H7 (cell line): Measurements from ENCODE around the gene NEDD4L. TPM values are rescaled to one million over a fixed set of nuclear protein-coding genes. Genes with fewer than 3 reads are reported as not detected.
"Not testable (repeated sequence)": the region's sequence is repeated elsewhere in the genome, so short reads cannot be mapped to it uniquely, and the experiment has no call there.

Experiments used
- DNase-seq: peaks from one replicate; pipeline ENCODE4 v3.0.0; 2012
- H3K27me3 ChIP-seq: 2 replicates; pipeline ENCODE4 v1.6.0; 2011; ENCODE audit warnings: mild to moderate bottlenecking, low read length; ENCODE audit not compliant: control insufficient read depth, insufficient read depth
- H3K36me3 ChIP-seq: replicated peaks from 2 replicates; pipeline ENCODE4 v1.5.1; 2011; ENCODE audit warnings: low read length; ENCODE audit not compliant: control insufficient read depth, insufficient read depth
- H3K4me3 ChIP-seq: 2 replicates; pipeline ENCODE4 v1.5.1; 2011; ENCODE audit warnings: low read depth, mild to moderate bottlenecking, control low read depth, low read length, moderate library complexity; ENCODE audit not compliant: insufficient read depth
- total RNA-seq: library from RNA; depleted of rRNA; stranded (reverse); fragments of >200 nt; shearing (Covaris generic); gene quantifications from 2 replicates; pipeline ENCODE4 v1.2.3, GENCODE V29; 2014

NEDD4L gene
- total RNA-seq, 1 experiment from 2014 or later = 39.8 TPM

DNA sequence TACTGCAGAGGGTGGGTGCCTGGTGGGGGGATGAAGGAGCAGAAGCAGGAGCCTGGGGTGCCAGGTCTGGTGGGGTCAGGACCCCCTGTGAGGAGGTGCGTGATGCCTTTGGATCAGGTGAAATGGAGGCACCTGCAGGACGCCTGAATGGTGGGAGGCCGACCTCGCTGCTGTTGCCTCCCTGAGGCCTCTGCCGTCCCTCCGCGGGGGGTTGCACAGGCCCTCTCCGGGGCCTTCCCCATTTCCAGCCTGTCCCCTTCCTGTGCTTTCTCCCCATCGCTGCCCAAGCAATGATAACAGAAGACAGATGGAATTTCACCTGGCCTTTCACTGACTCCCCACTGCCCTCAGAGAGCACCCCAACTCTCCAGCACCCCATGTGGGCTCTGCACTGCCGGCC is 325.6 kb downstream of the NEDD4L start:
- Histone ChIP-seq H3K27me3 (no peaks in the 10 kb centered on the region), H3K36me3 (peaks cover 17% of the 10 kb centered on the region), H3K4me3 (no peak overlapping the region)
- DNase-seq = no peak

DNA sequence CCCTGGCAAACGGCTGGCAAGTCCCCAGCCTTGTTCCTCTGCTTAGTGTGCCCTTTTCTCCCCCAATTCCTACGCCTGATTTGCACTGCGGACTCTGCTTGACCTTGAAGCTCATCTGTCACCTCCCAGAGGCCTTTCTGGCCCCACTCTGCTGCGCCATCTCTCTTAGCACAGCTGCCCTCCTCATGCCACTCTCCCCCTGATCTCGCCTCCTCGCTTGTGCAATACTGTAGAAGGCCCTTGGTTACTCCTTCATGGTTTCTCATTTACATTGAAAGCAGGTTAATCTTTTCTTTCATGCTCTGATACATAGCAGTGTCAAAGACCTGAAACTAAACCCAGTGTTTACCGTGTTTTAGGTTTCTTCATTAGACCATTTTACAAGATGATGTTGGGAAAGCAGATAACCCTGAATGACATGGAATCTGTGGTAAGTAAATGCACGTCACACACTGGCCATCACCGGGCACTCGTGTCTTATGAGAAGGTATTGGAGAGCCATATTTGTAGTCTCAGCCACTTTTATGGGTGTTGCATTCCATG is 326.1 kb downstream of the NEDD4L start:
- H3K36me3 ChIP-seq = peaks cover 17% of the 10 kb centered on the region
- H3K27me3 ChIP-seq = no peaks in the 10 kb centered on the region
- no peak for DNase-seq
- no peak overlapping the region for H3K4me3 ChIP-seq

DNA sequence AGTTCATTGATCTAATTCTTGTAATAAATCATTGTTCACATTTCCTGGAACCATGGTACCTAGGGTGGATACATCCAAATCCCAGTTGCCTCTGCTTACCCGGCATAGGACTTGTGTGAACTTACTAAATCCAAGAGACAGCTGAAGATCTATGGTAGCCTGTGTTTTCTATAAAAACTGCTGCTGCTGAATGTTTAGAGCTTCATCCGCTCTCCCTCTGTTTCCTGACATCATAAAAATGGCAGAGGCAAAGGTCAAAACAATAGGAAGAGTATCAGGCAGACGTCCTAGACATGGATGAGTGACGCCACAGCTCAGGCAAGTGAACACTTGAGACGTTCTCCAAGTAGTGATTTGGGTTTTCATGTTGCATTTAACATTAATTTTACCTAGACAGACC is 326.6 kb downstream of the NEDD4L start:
- H3K4me3 ChIP-seq = no peak overlapping the region
- no peaks in the 10 kb centered on the region for H3K27me3 ChIP-seq
- peaks cover 15% of the 10 kb centered on the region for H3K36me3 ChIP-seq
- no peak for DNase-seq

DNA sequence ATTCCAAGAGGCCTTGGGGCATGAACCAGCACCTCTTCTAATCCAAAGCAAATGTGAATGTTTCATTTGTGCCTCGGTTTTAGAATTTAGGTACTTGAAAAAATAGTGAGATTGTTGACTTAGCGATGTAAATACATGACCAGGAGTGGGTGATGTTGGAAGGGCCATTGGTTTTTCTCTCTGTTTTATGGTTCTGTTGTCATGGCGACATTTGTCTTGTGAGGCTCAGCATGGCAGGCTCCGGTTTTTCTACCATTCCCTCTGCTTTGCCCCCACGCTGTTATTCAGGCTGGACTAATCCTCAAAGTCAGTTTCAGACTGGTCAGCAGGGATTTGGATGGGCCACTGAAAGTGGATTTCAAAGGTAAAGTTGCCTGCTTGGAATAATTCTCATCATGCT is 329.5 kb downstream of the NEDD4L start:
- H3K36me3 ChIP-seq = peaks cover 11% of the 10 kb centered on the region

DNA sequence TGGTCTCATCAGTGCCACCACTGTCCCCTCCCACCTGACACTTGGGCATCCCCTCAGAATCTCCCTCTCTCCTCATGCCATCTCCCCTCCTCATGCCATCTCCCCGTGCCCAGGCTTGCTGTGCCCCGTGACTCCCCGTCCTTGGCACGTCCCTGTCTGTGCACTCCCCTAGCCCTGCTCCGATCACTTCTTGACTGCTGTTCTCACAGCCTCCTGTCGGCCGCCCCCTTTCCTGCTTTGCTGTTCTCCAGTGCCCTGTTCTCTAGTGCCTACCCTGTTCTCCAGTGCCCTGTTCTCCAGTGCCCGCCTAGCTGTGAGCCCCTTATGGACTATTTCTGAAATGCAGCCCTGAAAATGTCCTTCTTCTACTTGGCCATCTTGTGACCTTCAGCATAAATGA is 331.0 kb downstream of the NEDD4L start:
- DNase-seq = no peak
- Histone ChIP-seq H3K27me3 (no peaks in the 10 kb centered on the region), H3K36me3 (peaks cover 11% of the 10 kb centered on the region), H3K4me3 (no peak overlapping the region)

More for the DNA sequence above, 329.5 kb downstream of the NEDD4L start:
- DNase-seq = no peak
- H3K27me3 ChIP-seq = no peaks in the 10 kb centered on the region
- no peak overlapping the region for H3K4me3 ChIP-seq

DNA sequence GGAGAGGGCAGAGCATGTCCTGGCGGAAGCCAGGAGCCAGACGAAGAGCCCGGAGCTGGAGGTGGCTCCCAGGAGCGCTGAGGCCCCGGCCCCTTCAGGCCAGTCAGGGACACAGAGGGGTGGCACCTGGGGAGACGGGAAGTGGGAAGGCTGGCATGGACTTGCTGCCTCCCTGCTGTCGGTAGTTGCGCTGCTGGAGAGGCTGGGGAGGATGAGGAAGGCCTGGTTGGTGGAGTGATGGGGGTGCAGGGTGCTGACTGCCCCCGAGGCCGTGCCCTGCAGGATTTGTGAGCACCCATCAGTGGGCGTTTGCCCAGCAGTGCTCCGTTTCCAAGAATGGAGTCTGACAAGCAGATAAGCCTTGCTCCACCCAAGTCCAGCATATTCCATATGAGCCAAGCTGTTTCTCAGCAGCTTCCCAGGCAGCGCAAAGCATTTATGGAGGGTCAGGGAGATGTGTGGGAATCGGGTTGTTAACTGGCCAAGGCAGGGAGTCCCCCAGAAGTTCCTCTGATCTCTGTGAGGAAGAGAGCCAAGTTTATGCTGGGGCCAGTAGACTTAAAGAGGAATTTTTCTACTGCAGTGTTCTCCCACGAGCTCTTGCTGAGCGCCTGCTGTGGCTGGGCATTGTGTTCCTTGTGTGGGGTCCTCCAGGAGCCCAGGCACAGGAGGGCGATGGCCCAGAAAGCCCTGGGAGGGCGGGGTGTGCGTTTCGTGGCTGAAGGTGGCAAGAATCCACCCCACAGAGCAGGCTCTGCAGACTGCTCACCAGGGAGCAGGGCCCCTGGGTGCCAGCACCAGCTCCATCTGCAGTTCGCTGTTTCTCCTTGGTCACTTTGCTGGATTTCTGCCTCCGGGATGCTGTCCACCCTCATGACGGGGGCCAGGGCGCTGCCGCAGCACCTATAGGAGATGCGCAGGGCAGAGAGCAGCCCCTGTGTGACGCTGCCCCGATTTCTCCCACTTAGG is 334.7 kb downstream of the NEDD4L start:
- Histone ChIP-seq H3K4me3 (no peak overlapping the region), H3K27me3 (no peaks in the 10 kb centered on the region), H3K36me3 (peaks cover 4% of the 10 kb centered on the region)
- peak; percentile 62 for DNase-seq

DNA sequence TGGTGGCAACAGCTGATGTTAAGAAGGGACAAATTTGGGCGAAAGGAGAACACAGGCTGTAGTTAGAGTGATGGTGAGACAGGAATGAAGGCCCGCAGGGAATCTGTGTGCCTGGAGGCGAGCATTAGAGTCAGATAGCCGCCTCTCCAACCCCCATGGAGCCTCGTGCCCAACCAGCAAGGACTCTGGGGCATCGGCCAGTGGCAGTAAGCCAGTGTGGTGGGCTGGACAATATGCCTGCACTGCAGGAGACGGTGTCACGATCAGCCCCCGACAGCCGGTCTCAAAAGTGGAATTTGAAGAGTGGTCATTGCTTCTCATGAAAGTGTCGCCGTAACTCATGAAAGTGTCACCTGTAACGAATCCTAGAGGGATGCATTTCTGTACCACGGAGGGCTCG is 335.4 kb downstream of the NEDD4L start:
- Histone ChIP-seq H3K27me3 (no peaks in the 10 kb centered on the region), H3K36me3 (peaks cover 5% of the 10 kb centered on the region), H3K4me3 (no peak overlapping the region)
- DNase-seq = no peak

DNA sequence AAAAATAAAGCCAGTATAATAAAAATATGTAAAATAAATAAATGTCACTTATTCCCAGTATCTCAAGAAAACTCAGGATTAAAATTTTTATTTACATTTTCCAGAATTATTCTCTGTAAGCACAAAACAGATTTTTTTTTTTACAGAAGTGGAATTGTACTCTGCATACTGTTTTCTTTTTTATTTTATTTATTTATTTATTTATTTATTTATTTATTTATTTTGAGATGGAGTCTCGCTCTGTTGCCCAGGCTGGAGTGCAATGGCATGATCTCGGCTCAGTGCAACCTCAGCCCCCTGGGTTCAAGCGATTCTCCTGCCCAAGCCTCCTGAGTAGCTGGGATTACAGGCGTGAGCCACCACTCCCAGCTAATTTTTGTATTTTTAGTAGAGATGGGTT is 336.1 kb downstream of the NEDD4L start:
- H3K4me3 ChIP-seq, DNase-seq, H3K27me3 ChIP-seq, H3K36me3 ChIP-seq: not testable (repeated sequence)

DNA sequence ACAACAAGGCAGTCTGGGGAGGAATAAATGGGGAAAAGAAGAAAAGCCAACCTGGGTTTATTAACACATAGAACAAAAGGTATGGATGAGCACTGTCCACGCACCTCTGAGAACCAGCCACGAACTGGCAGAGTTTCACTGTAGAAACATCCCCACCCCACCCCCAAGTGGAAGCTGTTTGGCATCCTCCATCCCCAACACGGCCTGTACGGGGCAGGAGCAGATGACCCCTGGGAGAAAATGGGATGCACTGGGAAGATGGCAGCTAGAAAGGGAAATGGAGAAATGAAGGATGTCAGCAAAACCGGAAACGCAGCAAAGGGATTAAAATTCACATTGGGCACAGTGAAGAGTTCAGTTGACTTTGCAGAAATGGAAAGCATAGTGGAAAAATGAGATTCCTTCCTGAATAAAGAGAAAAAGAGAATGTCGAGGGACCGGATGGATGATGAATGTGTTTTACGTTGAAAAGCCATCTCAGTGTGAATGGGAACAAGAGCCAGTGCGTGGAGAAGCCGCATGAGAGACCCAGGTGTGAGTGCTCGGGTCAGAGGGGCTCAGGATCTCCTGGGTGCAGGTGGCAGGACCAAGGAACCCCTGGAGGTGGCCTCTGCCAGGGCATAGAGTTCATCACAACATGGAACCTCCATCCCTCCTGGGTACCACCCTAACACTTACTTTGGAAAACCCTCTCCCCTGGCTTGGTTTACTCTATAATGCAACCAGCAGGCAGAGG is 337.8 kb downstream of the NEDD4L start:
- Histone ChIP-seq H3K27me3 (no peaks in the 10 kb centered on the region), H3K36me3 (peaks cover 5% of the 10 kb centered on the region), H3K4me3 (no peak overlapping the region)
- no peak for DNase-seq

DNA sequence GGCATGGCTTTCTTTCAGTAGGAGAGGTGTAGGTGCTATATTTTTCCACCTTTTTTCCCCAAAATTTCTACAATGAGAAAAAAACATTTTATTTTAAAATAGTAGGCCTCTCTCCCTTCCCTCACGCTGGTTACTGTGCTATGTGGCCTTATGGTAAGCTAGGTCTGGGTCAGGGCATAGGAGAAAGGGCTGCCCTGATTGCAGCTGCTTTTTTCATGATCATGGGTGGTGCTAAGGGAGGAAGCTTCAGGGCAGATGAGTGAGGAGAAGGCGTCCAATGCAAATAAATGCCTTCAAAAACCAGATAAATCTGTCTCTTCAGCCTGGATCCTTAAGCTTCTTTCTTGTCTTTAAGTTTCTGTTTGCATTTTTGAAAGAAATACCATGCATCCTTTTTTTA is 338.4 kb downstream of the NEDD4L start:
- Histone ChIP-seq H3K36me3 (peaks cover 5% of the 10 kb centered on the region), H3K27me3 (no peaks in the 10 kb centered on the region), H3K4me3 (no peak overlapping the region)
- no peak for DNase-seq

DNA sequence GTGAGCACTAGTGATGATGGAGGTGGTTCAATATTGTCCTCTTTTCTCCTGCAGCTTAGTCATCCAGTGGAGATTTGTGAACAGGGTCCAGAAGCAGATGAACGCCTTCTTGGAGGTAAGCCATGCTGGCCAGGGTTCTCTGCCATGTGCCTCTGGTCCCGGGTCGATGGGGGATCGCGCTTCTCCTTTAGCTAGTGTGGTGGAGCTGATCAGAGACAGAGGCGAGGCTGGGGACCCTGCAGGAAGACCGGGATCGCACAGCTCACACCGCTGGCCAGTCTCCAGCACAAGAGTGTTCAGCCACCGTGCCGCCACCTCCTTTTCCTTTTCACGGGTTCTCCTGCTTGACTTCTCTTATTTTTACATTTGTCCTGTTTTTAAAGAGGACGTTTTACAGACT is 341.4 kb downstream of the NEDD4L start:
- peaks cover 17% of the 10 kb centered on the region for H3K36me3 ChIP-seq
- DNase-seq = no peak

DNA sequence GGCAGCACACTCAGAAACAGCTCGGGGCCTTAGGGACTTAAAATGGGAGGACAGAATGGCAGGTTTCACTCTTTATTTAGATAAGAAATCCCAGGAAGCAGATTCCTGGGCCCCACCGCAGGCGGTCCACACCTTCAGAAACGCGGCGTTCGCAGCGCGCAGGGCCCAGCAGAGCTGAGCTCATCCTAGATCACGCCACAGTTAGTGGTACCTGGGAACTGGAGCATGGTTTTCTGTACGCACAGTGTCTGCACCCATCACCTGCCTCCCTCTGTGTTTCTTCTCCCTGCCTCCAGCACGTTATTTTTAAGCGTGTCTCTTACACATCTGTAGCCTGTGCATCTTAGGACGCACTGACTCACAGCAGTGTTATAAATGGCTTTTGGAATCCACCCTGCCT is 342.8 kb downstream of the NEDD4L start:
- Histone ChIP-seq H3K27me3 (no peaks in the 10 kb centered on the region), H3K36me3 (peaks cover 22% of the 10 kb centered on the region), H3K4me3 (no peak overlapping the region)
- no peak for DNase-seq

More for the DNA sequence above, 341.4 kb downstream of the NEDD4L start:
- no peak overlapping the region for H3K4me3 ChIP-seq
- no peaks in the 10 kb centered on the region for H3K27me3 ChIP-seq

DNA sequence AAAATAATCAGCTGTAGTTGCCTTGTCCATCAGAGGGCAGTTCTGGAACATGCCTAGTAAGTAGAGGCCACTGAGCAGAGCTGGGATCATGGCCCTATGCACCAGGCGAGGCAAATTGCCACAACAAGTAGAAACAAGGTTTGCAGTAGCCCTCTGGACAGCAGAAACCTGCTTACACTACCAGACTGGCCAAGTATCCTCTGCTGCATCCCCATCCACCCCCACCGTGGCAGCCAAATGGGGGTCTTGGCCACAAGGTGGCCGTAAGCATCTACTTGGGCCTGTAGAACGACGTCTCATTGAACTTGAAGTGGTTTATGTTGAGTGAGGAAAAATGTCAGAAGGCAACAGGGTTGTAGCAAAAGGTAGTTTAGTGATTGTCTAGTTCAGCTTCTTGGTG is 343.7 kb downstream of the NEDD4L start:
- Histone ChIP-seq H3K4me3 (no peak overlapping the region), H3K27me3 (no peaks in the 10 kb centered on the region), H3K36me3 (peaks cover 23% of the 10 kb centered on the region)
- DNase-seq = peak; percentile 46

DNA sequence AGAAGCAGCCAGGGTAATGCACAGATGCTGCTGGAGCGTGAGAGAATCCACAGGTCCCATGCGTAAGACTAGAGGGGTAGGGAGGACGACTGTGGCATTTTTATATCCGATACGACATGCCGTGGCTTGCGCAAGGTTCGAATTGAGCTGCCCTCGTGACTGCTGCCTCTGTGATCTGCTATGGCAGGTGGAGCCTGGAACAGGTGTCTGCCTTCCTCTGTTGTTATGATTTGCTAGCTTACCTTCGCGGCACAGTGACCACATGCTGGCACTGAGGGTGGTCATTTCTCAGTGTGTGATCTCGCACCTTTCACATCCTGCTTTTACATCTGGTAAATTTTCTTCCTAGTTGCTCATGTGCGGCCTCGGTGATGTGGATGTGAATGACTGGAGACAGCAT is 344.7 kb downstream of the NEDD4L start:
- DNase-seq = no peak
- Histone ChIP-seq H3K27me3 (no peaks in the 10 kb centered on the region), H3K4me3 (no peak overlapping the region), H3K36me3 (peaks cover 23% of the 10 kb centered on the region)

DNA sequence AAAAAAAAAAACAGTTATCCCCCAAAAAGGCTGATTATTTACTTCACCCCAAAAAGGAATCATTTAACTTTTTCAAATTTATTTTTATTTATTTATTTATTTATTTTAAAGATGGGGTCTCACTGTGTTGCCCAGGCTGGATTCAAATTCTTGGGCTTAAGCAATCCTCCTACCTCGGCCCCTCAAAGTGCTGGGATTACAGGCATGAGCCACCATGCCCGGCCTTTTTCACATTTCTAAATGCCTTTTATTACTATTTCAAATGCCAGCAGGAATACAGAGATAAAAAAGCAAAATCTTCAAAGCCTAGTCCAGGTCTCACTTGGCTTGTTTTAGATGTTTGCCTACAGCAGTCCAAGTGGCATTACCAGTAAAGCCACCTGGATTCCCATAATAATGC is 345.7 kb downstream of the NEDD4L start:
- no peak overlapping the region for H3K4me3 ChIP-seq
- peaks cover 23% of the 10 kb centered on the region for H3K36me3 ChIP-seq
- no peak for DNase-seq
- H3K27me3 ChIP-seq = no peaks in the 10 kb centered on the region
